ENCODE results near the gene COX20. TPM values are rescaled to one million over a fixed set of nuclear protein-coding genes. Genes with fewer than 3 reads are reported as not detected.

The COX20 gene
- total and polyA plus RNA-seq, 2 donors (not counting 3 experiments of a cell fraction or from before 2014, with no cell fraction given) = 17.1 to 30.2 TPM

GRCh38 chr1:244821134-244821533 is 14.3 kb upstream of the COX20 start:
- POLR2A ChIA-PET = no interaction called here
- intact Hi-C loops (cut with micrococcal nuclease) = no loop called here
- dilution Hi-C loops (cut with MboI; ENCODE audit: extremely low pct_ligation_motif_present, low sequenced_read_pairs) = no loop called here

More at GRCh38 chr1:244821134-244821533, 14.3 kb upstream of the COX20 start:
- BruUV-seq (replicated peaks) = no TSS peak
- no peaks in the 10 kb centered on the region for H3K36me3 ChIP-seq (ENCODE audit: control insufficient read depth in 2 of 2, extremely low read depth in 1 of 2, insufficient read depth in 2 of 2, low read length in 2 of 2)
- DNase-seq (ENCODE audit: low read depth, low spot score) (no peak), FAIRE-seq (no peak)
- CTCF ChIA-PET = no interaction called here
- H2AFZ ChIP-seq (ENCODE audit: low read depth, low read length) = no peak overlapping the region
- no peak overlapping the region for H3K4me2 ChIP-seq (ENCODE audit: insufficient read depth, low read length)
- H3K27ac ChIP-seq (ENCODE audit: insufficient read depth, low read depth, low read length) = no peak overlapping the region
- H3K9me3 ChIP-seq (replicated peaks; ENCODE audit: control insufficient read depth, insufficient read depth, low read length) = no peaks in the 10 kb centered on the region
- TF ChIP-seq FOS (IDR thresholded peaks at IDR 0.05; ENCODE audit: borderline replicate concordance, insufficient read depth, low read length) (no peak), CTCF (IDR thresholded peaks at IDR 0.05; ENCODE audit: extremely low read depth in 1 of 2, insufficient read depth in 1 of 2, low read depth in 1 of 2, low read length in 2 of 2) (no peak), POLR2AphosphoS5 (IDR thresholded peaks at IDR 0.05; ENCODE audit: insufficient read depth, low read depth, low read length) (no peak), GATA2 (IDR thresholded peaks at IDR 0.05; ENCODE audit: insufficient read depth, insufficient read length, low read depth, low read length) (no peak), JUN (IDR thresholded peaks at IDR 0.05; ENCODE audit: borderline replicate concordance, insufficient read depth, insufficient read length, low read depth) (no peak), MAX (IDR thresholded peaks at IDR 0.05; ENCODE audit: insufficient read depth, insufficient read length) (no peak), EZH2 (IDR thresholded peaks at IDR 0.05; ENCODE audit: borderline replicate concordance, low read depth, low read length, severe bottlenecking) (no peak), MYC (IDR thresholded peaks at IDR 0.05; ENCODE audit: low read depth, low read length) (no peak), POLR2A (IDR thresholded peaks at IDR 0.05; ENCODE audit: low read depth, low read length) (no peak)
- no peak overlapping the region for H3K9ac ChIP-seq (replicated peaks; ENCODE audit: extremely low read depth, insufficient read depth, low read length)
- H3K4me1 ChIP-seq (ENCODE audit: control insufficient read depth, extremely low read depth, insufficient read depth, low read length) = no peaks in the 10 kb centered on the region
- H3K4me3 ChIP-seq (replicated peaks in 1 of 3; ENCODE audit: insufficient read depth in 1 of 3, low read depth in 1 of 3, low read length in 3 of 3) = no peak overlapping the region
- H3K27me3 ChIP-seq (ENCODE audit: control insufficient read depth in 2 of 2, insufficient read depth in 2 of 2, low read length in 2 of 2) = peaks cover 0 to 2% of the 10 kb centered on the region in 2 experiments
- no peaks in the 10 kb centered on the region for H4K20me1 ChIP-seq (replicated peaks; ENCODE audit: control insufficient read depth, extremely low read depth, insufficient read depth, low read length)
- no peaks in the 10 kb centered on the region for H3K79me2 ChIP-seq (ENCODE audit: control insufficient read depth, insufficient read depth, low read length)
- H3K9me1 ChIP-seq (replicated peaks; ENCODE audit: control insufficient read depth, extremely low read depth, insufficient read depth, low read length) = no peaks in the 10 kb centered on the region
